Activated naive CD4-positive, alpha-beta T cell treated with anti-CD3 and anti-CD28 coated beads for 36 hours (primary cell): ENCODE measurements around the gene SLCO4A1. TPM values are rescaled to one million over a fixed set of nuclear protein-coding genes. Genes with fewer than 3 reads are reported as not detected.

Source experiments
- CTCF ChIA-PET: fragments of 350-600 bp; sonication (Branson Sonifier 250); formaldehyde crosslinking; loops from one replicate; lab custom pipeline; 2021; ENCODE audit warnings: antibody characterized with exemption; lab: Charles Lee
- DNase-seq: peaks from one replicate; pipeline ENCODE4 v3.0.0-alpha.2; 2020
- H3K27ac Mint-ChIP-seq: one replicate; pipeline ENCODE4 v1.8.0; 2021; ENCODE audit warnings: mild to moderate bottlenecking, mixed read lengths
- H3K27me3 Mint-ChIP-seq: one replicate; pipeline ENCODE4 v1.8.0; 2021; ENCODE audit warnings: low read depth, mixed read lengths
- H3K36me3 Mint-ChIP-seq: one replicate; pipeline ENCODE4 v1.8.0; 2021; ENCODE audit warnings: low read depth, mixed read lengths
- H3K4me1 Mint-ChIP-seq: one replicate; pipeline ENCODE4 v1.8.0; 2021; ENCODE audit warnings: low read depth, mixed read lengths
- H3K4me3 Mint-ChIP-seq: one replicate; pipeline ENCODE4 v1.8.0; 2021; ENCODE audit warnings: mild to moderate bottlenecking, moderate library complexity, mixed read lengths
- H3K9me3 Mint-ChIP-seq: one replicate; pipeline ENCODE4 v1.8.0; 2021; ENCODE audit warnings: mixed read lengths
- intact Hi-C: fragments of 100-400 bp; cut with micrococcal nuclease; formaldehyde crosslinking; loops from one replicate; pipeline ENCODE4 v1.15.1; 2023
- total RNA-seq, 2 experiments: library from RNA; stranded (reverse); gene quantifications; one replicate each; pipeline ENCODE4 v1.2.3, GENCODE V29; 2021

SLCO4A1 gene
- total RNA-seq, 2 experiments from 2014 or later: 22.4 to 22.6 TPM

- Mint-ChIP-seq H3K27me3 (peaks cover 18% of the 10 kb centered on the region), H3K4me3 (peak overlapping the region; percentile 51), H3K4me1 (peaks cover 20% of the 10 kb centered on the region), H3K27ac (no peak overlapping the region), H3K36me3 (no peaks in the 10 kb centered on the region), H3K9me3 (no peaks in the 10 kb centered on the region)
- peak; percentile 65 for DNase-seq
- CTCF ChIA-PET: interaction anchor here (0.5 to 2.3 kb wide), 5 partner anchors 10 to 137 kb away, joined by 3 to 9 read pairs (median 4); no protein-coding TSS in a partner anchor
- intact Hi-C loops: no loop called here
These were observed 39.8 kb upstream of the SLCO4A1 start for GRCh38 chr20:62602550-62602949.

- peak overlapping the region; percentile 32 for H3K27ac Mint-ChIP-seq
- H3K4me3 Mint-ChIP-seq: peak overlapping the region; percentile 51
- H3K36me3 Mint-ChIP-seq: no peaks in the 10 kb centered on the region
- no peaks in the 10 kb centered on the region for H3K9me3 Mint-ChIP-seq
- H3K4me1 Mint-ChIP-seq: peaks cover 20% of the 10 kb centered on the region
- peaks cover 16% of the 10 kb centered on the region for H3K27me3 Mint-ChIP-seq
- intact Hi-C loops: loop anchor here (1.0 kb wide), 2 partner anchors 15 to 101 kb away; no protein-coding TSS in a partner anchor
- CTCF ChIA-PET: interaction anchor here (0.5 to 2.3 kb wide), 8 partner anchors 10 to 204 kb away, joined by 3 to 9 read pairs (median 4); no protein-coding TSS in a partner anchor
- peak; percentile 78 for DNase-seq
These were observed 39.0 kb upstream of the SLCO4A1 start for GRCh38 chr20:62603021-62603906.

- H3K4me1 Mint-ChIP-seq: peaks cover 20% of the 10 kb centered on the region
- no peak overlapping the region for H3K27ac Mint-ChIP-seq
- intact Hi-C loops: loop anchor here (1.0 kb wide), 2 partner anchors 14 to 102 kb away; no protein-coding TSS in a partner anchor
- H3K9me3 Mint-ChIP-seq: no peaks in the 10 kb centered on the region
- peaks cover 16% of the 10 kb centered on the region for H3K27me3 Mint-ChIP-seq
- H3K36me3 Mint-ChIP-seq: no peaks in the 10 kb centered on the region
- no peak for DNase-seq
- no peak overlapping the region for H3K4me3 Mint-ChIP-seq
- CTCF ChIA-PET: interaction anchor here (0.6 to 2.3 kb wide), 6 partner anchors 9 to 203 kb away, joined by 3 to 9 read pairs (median 4); no protein-coding TSS in a partner anchor
These were observed 38.2 kb upstream of the SLCO4A1 start for GRCh38 chr20:62603907-62604785.

- Mint-ChIP-seq H3K9me3 (no peaks in the 10 kb centered on the region), H3K36me3 (no peaks in the 10 kb centered on the region), H3K27me3 (peaks cover 19% of the 10 kb centered on the region), H3K4me3 (no peak overlapping the region), H3K4me1 (peaks cover 20% of the 10 kb centered on the region), H3K27ac (no peak overlapping the region)
- DNase-seq: no peak
- CTCF ChIA-PET: interaction anchor here (0.9 to 2.3 kb wide), 2 partner anchors 8 to 13 kb away, joined by 6 to 9 read pairs; no protein-coding TSS in a partner anchor
- intact Hi-C loops: no loop called here
These were observed 37.5 kb upstream of the SLCO4A1 start for GRCh38 chr20:62604796-62605195.

- CTCF ChIA-PET: interaction anchor here (0.8 kb wide), 1 partner anchor 13 kb away, joined by 5 read pairs; no protein-coding TSS in a partner anchor
- Mint-ChIP-seq H3K27ac (no peak overlapping the region), H3K27me3 (peaks cover 19% of the 10 kb centered on the region)
These were observed 36.9 kb upstream of the SLCO4A1 start for GRCh38 chr20:62605236-62605943.

GRCh38 chr20:62606016-62606415 lies 36.3 kb upstream of the SLCO4A1 start:
- no peaks in the 10 kb centered on the region for H3K36me3 Mint-ChIP-seq
- peaks cover 20% of the 10 kb centered on the region for H3K4me1 Mint-ChIP-seq
- no peak for DNase-seq
- intact Hi-C loops: no loop called here
- peaks cover 15% of the 10 kb centered on the region for H3K27me3 Mint-ChIP-seq
- H3K27ac Mint-ChIP-seq: no peak overlapping the region
- CTCF ChIA-PET: interaction anchor here (0.8 kb wide), 1 partner anchor 12 kb away, joined by 5 read pairs; no protein-coding TSS in a partner anchor
- no peak overlapping the region for H3K4me3 Mint-ChIP-seq
- peaks cover 2% of the 10 kb centered on the region for H3K9me3 Mint-ChIP-seq

More at GRCh38 chr20:62605236-62605943, 36.9 kb upstream of the SLCO4A1 start:
- H3K4me3 Mint-ChIP-seq: no peak overlapping the region
- intact Hi-C loops: no loop called here
- H3K36me3 Mint-ChIP-seq: no peaks in the 10 kb centered on the region
- DNase-seq: no peak
- H3K9me3 Mint-ChIP-seq: no peaks in the 10 kb centered on the region
- H3K4me1 Mint-ChIP-seq: peaks cover 20% of the 10 kb centered on the region

- intact Hi-C loops: no loop called here
- Mint-ChIP-seq H3K36me3 (no peaks in the 10 kb centered on the region), H3K27me3 (peaks cover 8% of the 10 kb centered on the region), H3K4me1 (peaks cover 20% of the 10 kb centered on the region), H3K27ac (no peak overlapping the region), H3K9me3 (peaks cover 2% of the 10 kb centered on the region), H3K4me3 (no peak overlapping the region)
- DNase-seq: no peak
- CTCF ChIA-PET: interaction anchor here (0.6 to 0.8 kb wide), 2 partner anchors 11 to 143 kb away, joined by 5 read pairs; no protein-coding TSS in a partner anchor
These were observed 35.6 kb upstream of the SLCO4A1 start for GRCh38 chr20:62606551-62607201.

GRCh38 chr20:62607366-62608217 lies 34.7 kb upstream of the SLCO4A1 start:
- Mint-ChIP-seq H3K36me3 (no peaks in the 10 kb centered on the region), H3K4me3 (no peak overlapping the region), H3K9me3 (peaks cover 2% of the 10 kb centered on the region), H3K27ac (no peak overlapping the region), H3K27me3 (peaks cover 7% of the 10 kb centered on the region), H3K4me1 (peaks cover 12% of the 10 kb centered on the region)
- CTCF ChIA-PET: interaction anchor here (0.6 kb wide), 1 partner anchor 142 kb away, joined by 5 read pairs; no protein-coding TSS in a partner anchor
- intact Hi-C loops: no loop called here
- DNase-seq: no peak

GRCh38 chr20:62608218-62608565 lies 34.1 kb upstream of the SLCO4A1 start:
- CTCF ChIA-PET: no interaction called here
- no peak for DNase-seq
- H3K4me3 Mint-ChIP-seq: no peak overlapping the region
- H3K9me3 Mint-ChIP-seq: peaks cover 2% of the 10 kb centered on the region
- intact Hi-C loops: no loop called here
- no peaks in the 10 kb centered on the region for H3K36me3 Mint-ChIP-seq
- peaks cover 6% of the 10 kb centered on the region for H3K4me1 Mint-ChIP-seq
- H3K27me3 Mint-ChIP-seq: peaks cover 5% of the 10 kb centered on the region
- H3K27ac Mint-ChIP-seq: no peak overlapping the region

- CTCF ChIA-PET: interaction anchor here (0.6 to 0.8 kb wide), 2 partner anchors 38 to 110 kb away, joined by 3 read pairs; no protein-coding TSS in a partner anchor
- Mint-ChIP-seq H3K4me3 (no peak overlapping the region), H3K36me3 (no peaks in the 10 kb centered on the region)
These were observed 33.0 kb upstream of the SLCO4A1 start for GRCh38 chr20:62609279-62609720.

More at GRCh38 chr20:62609279-62609720, 33.0 kb upstream of the SLCO4A1 start:
- Mint-ChIP-seq H3K9me3 (peaks cover 2% of the 10 kb centered on the region), H3K4me1 (no peaks in the 10 kb centered on the region), H3K27me3 (peaks cover 5% of the 10 kb centered on the region), H3K27ac (no peak overlapping the region)
- DNase-seq: no peak
- intact Hi-C loops: no loop called here
